Suppressor macrophage (primary cell): ENCODE measurements around the gene CLCN2.
A peak's percentile ranks its signal among the peaks of the same experiment; 100 is the strongest.

ENCODE experiments used
- DNase-seq, 4 experiments: peaks; one replicate each; pipeline ENCODE4 v3.0.0-alpha.2; 2020 to 2022

Gene CLCN2

DNA sequence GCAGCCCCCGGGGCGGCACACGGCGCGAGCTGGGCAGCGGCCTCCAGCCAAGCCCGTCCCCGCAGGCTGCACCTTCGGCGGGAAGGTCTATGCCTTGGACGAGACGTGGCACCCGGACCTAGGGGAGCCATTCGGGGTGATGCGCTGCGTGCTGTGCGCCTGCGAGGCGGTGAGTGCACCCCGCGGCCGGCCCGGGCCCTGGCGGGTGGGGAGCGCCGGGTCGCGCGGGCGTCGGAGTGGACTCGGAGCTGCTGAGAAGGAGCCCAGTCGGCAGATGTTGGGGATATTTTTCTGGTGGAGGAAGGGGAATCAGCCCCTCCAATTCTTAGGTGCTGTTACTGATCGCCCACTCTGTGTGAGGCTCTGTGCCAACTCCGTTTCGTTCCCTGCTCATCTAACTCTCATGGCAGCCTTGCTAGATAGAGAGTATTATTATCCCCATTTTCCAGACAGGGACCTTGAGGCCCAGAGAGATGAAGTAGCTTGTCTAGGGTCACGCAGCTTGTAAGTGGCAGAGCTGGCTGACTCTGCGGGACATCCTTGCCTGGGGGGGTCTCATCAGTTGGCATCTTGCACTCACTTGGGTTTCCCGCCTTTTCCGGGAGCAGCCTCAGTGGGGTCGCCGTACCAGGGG lies 19.3 kb upstream of the CLCN2 start:
- DNase-seq: no peak

GRCh38 chr3:184380185-184380626 lies 18.8 kb upstream of the CLCN2 start:
- DNase-seq: peak; percentile 26 to 66 (median 46)

DNA sequence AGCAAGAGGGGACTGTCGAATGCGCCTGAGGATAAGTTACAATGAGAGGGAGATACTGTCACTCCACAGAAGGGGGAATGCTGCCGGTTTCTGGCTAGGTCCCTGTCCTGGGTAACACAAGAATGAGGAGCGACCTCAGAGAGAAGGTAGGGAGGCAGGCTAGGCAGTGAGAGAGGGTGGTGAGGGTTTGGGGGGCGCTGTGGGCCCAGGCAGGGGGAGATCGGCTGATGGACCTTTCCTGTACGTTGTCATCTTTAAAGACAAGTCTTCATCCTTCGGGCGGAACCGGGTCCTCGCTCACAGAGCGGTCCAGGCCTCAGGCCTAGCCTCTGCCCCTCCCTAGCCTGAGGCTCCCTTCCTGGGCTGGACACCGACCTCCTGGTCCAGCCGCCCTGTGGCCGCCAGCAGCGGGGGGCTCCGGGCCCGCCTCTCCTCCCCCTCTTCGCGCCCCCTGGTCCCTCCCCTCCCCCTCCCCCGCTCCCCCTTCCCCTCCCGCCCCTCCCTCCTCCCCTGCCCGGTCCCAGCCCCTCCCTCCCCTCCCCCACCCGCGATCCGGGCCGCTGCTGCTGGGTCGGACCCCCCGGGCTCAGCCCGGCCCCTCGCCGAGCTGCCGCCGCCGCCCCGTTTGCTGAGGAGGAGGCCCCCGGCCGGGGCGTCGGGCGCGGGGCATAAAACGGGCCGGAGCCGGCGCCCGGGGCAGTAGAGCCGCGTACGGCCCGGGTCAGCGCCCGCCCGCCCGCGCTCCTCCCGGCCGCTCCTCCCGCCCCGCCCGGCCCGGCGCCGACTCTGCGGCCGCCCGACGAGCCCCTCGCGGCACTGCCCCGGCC lies 18.2 kb upstream of the CLCN2 start, which contains the start of gene CHRD:
TSS of gene CHRD (plus strand) at position 697 of the 827 bp plus-strand sequence. CDS start 265 bp downstream, outside the sequence.
- no peak for DNase-seq

DNA sequence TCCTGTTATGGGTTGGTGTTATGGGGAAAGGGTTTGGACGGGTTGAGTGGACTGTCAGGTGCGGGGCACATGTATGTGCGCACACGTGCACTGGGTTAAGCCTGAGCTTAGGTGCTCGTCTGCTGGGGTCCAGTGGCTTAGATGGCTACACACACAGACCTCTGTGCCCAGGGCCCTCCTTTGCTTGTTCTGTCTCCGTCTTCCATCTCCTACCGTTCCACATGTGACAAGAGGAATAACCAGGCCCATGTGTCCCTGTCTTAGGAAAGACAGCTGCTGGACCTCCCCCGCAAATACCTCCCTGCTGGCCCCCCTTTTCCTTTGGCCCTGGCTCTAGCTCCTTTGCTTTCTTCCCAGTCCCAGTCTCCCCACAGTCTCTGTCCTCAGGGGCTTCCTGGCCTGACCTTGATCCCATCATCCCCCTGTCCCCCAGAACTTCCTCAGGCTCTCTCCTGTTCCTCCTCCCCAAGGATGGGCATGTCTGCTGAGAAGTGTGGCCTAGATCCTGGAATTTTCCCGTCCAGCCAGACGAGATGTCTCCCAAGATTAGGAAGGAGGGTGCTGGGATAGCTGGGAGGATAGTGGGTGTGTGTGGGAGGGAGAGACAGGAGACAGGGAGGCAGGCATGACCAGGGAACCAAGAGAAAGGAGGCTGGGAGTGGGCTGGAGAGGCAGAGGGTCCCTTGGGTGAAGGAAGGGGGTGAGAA lies 17.4 kb upstream of the CLCN2 start:
- no peak for DNase-seq

DNA sequence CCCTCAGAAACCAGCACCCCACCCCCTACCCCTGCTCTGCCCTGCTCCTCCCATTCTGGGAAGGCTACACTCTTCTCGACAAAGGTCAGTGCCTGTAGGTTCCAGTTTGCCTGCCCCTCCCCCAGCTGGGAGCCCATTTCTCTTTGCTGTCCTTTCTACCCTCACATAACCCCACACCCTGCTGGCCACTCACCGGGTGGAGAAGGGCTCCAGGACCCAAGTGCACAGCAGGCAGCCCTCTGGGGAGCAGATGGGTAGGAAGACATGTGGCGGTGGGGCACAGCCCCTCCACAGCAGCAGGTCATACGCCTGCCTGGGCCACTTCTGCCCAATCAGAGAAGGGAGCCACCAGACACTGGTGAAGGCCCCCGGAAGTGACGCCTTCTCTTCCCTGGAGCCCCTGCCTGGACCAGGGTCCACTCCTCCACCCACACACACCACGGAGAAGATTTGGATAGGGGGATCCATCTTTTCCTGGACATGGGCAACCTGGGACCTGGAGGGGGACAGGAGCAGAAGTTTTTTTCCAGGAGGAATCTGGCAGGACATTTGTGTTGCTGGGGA lies 16.6 kb upstream of the CLCN2 start, which contains the start of gene THPO:
TSS of gene THPO (minus strand) at position 326 of the 564 bp plus-strand sequence. CDS start 1,948 bp downstream, outside the sequence.
- no peak for DNase-seq

- DNase-seq: no peak
Measured at GRCh38 chr3:184377374-184377773, 16.0 kb upstream of the CLCN2 start.

DNA sequence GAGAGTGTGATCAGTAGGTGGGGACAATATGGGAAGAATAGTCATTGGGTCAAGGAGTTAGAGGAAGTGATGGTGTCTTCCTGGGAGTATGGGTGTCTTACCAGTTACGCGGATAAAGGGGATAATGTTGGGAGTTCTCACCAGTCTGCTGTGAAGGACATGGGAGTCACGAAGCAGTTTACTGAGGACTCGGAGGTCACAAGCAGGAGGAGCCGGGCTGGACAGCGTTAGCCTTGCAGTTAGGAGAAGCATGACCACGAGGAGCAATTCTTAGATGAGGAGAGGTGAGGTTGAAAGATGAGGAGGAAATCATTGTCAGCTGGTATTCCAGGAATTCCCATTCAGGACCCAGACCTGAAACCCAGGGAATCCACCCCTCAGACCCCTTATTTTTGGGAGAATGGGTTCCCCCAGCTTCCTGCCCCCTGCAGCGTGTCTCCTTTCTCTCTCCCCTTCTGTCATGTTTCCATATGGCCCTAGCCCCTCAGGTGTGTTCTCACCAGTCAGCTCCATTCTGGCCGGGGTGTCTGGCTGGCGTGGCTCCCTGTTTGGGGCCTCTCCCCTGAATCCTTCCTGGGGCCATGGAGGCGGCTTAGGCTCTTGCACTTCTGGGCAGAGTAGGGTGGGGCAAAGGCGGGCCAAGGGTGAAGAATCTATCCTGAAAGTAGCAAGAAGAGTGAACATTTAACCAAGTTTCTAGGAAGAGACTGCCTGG lies 14.5 kb upstream of the CLCN2 start:
- DNase-seq: no peak

DNA sequence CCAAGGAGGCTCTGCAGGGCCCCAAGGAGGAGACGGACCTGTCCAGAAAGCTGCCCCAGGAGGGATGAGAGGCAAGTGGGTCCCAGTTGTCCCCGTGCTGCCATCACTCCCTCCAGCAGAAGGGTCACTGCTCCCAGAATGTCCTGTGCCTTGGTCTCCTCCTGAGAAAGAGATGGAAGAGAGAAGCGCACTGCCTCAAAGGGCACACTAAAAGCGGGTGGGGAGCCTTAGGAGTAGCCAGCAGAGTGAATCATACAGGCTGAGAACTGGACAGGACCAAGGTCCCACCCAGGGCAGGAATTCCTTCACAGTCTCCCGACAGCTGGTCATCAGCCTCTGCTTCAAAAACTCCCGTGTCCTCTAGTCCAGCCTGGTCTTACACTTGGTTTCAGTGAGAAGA lies 12.0 kb upstream of the CLCN2 start:
- DNase-seq: no peak

DNA sequence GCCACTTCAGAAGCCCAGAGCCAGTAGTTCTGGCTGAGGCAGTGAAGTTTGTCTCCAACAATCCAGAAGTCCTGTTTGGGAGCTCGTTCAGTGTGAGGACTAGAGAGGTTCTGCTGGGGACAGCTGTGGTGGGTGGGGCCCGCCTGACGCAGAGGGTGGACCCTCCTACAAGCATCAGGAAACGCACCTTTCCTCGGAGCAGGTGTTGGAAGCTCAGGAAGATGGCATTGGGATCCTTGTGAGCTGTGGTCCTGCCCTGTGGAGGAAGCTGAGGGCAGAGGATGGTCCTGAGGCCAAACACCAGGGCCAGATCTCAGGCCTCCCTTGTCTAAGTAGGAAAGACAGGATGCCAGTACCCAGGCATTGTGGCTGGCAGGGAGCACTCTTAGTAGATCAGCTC lies 11.5 kb upstream of the CLCN2 start:
- DNase-seq: no peak

DNA sequence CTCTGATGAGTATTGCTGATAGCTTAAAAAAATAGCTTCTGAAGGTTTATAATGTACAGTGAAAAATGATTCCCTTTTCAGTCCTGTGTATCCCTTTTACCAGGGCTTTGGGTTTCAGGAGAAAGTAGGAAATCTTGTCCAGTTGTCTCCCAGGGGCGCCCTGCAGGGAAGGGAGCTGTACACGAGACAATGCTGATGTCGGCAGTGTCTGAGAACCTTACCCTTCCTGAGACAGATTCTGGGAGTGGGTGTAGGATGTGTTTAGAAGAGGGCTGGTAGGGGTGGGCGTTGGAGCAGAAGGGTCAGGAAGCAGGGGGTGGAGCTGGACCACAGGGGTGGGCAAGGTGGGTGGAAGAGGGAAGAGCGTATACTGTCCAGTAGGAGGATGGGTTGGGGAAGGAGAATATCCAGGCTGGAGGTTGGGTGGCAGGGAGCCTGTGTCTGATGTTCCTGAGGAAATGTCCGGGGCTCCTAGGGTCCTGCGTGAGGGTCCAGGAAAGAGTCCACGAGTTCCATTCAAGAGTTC lies 11.0 kb upstream of the CLCN2 start:
- no peak for DNase-seq

GRCh38 chr3:184371570-184372018 lies 10.2 kb upstream of the CLCN2 start:
- DNase-seq: peak; percentile 78 to 92 (median 89)

DNA sequence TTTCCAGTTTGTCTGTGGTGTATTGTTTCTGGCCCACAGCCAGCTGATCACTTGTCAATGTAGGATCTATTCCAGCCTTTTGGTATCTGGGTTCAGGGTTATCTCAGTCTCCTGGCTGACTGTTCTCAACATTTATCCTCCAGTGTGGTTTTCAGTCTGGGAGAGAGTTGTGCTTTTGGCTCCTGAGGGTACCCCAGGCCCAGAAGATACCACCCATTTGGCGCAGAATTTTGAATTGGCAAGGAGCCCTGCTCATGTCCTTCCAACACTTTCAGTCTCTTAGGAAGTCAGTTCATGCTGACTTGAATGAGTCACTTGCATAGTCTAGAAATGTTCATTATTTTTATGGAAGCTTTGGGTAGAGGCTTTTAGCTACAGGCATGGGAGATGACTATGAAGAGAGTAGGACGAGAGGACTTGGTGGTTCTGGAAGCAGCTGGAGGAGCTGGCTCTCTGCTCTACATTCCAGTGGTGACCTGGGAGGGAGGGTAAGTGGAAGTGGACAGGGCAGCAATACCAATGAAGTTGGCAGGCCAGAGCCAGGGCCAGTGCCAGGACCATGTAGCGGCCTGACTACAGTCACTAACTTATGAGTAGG lies 7.3 kb upstream of the CLCN2 start:
- no peak for DNase-seq

DNA sequence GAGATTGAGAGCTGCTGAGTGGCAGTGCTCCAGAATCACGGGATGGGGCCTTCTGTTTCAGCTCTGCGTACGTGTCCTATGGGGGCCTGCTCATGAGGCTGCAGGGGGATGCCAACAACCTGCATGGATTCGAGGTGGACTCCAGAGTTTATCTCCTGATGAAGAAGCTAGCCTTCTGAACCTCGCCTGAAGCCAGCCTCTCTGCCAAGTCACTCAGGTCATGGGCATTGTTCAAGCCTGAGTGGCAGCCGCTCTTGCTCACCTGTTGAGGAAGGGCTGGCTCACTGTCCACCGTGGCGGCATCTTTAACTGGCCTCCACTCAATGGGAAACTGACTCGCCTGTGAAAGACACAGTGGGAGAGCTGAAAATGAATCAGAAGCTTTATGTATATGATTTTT lies 6.7 kb upstream of the CLCN2 start:
- no peak for DNase-seq

- no peak for DNase-seq
Measured at GRCh38 chr3:184366619-184367289, 5.3 kb upstream of the CLCN2 start.

GRCh38 chr3:184362668-184363546 lies 1.5 kb upstream of the CLCN2 start:
- peak; percentile 97 to 99 (median 98) for DNase-seq

DNA sequence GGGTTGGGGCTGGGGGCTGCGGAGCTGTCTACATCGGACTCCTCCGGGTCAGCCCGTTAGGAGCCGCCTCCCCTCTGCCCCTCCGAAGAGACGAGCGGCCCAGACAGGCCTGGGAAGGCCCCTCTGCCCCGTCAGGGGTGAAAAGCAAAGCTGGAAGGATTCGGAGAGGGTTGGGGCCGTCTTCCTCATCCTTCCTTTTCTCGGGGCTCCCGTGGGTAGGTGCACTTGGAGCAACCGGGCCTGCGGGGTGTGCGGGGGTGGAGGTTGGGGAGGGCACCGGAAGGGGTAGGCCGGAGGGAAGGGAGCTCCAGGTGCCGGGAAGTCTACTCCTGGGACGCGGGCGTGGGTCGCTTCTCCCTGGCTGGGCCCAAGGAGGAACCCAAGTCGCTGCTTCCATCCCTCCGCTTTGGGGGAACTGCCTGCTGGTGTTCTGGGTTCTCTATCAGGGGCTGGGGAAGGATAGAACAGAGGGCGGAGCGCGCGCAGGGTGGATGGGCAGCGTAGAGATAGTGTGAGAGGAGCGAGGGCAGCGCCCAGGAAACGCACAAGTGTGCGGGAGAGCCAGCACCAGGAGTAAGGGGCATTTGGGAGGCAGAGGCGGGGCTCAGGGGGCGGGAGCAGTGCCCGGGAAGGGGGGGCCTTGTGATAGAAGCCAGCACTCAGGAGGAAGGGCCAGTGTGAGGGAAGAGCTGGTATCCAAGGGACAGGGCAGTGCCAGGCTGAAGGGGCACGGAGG lies 695 bp upstream of the CLCN2 start:
- DNase-seq: peak; percentile 24 to 74 (median 64)

DNA sequence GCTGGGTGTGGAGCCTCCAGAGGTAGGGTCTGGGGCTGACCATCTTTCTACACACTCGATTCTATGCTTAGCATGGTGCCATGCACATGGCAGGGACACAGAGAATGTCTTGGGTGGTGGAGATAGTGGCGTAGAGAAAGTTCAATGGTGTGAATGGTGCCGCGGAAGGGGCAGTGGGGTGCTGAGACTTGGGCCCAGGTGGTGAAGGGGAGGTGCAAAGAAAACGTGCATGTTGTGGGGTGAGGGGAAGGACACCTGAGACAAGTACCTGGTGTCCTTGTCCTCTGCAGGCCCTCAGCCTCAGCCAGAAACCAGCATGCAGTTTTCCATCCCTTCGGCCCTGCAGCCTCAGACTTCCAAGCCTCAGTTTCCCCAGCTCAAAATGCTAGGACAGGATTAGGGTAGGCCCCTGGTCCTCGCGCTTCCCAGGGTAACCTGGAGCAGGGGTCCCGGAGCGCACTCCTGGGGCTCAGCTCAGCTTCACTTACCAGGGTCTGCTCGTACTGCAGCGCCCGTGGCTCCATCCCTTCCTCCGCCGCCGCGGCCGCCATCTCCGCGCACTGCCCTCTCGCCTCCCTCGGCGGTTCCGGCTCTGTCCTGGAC lies 375 bp downstream of the CLCN2 start:
- no peak for DNase-seq
